Neural cell (in vitro differentiated cells): ENCODE data around the gene ALAS2. TPM values are rescaled to one million over a fixed set of nuclear protein-coding genes. Genes with fewer than 3 reads are reported as not detected.
"Not testable (repeated sequence)": the region's sequence is repeated elsewhere in the genome, so short reads cannot be mapped to it uniquely, and the experiment has no call there.

ENCODE experiments used
- H2AFZ ChIP-seq: fragments of 200-600, 300-800 bp; sonication (generic), shearing (Covaris generic); 2 replicates; pipeline ENCODE4 v1.6.0; 2014; ENCODE audit warnings: low read depth, mild to moderate bottlenecking, antibody characterized with exemption, low read length, moderate library complexity
- H3F3A ChIP-seq: fragments of 200-600 bp; shearing (Covaris generic); 2 replicates; pipeline ENCODE4 v1.6.1; 2016; ENCODE audit warnings: mild to moderate bottlenecking, moderate library complexity, mixed read lengths, antibody characterized with exemption, low read length; ENCODE audit not compliant: insufficient read depth, poor library complexity, severe bottlenecking
- H3K27ac ChIP-seq: fragments of 200-600, 300-800 bp; sonication (generic), shearing (Covaris generic); 2 replicates; pipeline ENCODE4 v1.5.1; 2014; ENCODE audit warnings: mild to moderate bottlenecking, low read length, moderate library complexity
- H3K27me3 ChIP-seq: fragments of 300-800, 200-600 bp; sonication (generic), shearing (Covaris generic); 2 replicates; pipeline ENCODE4 v1.6.0; 2014; ENCODE audit warnings: mild to moderate bottlenecking, low read depth, low read length, moderate library complexity; ENCODE audit not compliant: insufficient read depth
- H3K36me3 ChIP-seq: fragments of 300-800, 200-600 bp; sonication (generic), shearing (Covaris generic); 2 replicates; pipeline ENCODE4 v1.5.1; 2014; ENCODE audit warnings: mild to moderate bottlenecking, antibody characterized with exemption, low read length, moderate library complexity; ENCODE audit not compliant: insufficient read depth
- H3K4me2 ChIP-seq: fragments of 300-800, 200-600 bp; sonication (generic), shearing (Covaris generic); 2 replicates; pipeline ENCODE4 v1.6.0; 2014; ENCODE audit warnings: mild to moderate bottlenecking, low read length
- H3K4me3 ChIP-seq: fragments of 300-800, 200-600 bp; sonication (generic), shearing (Covaris generic); 2 replicates; pipeline ENCODE4 v1.5.1; 2014; ENCODE audit warnings: mild to moderate bottlenecking, low read length, moderate library complexity
- H3K79me2 ChIP-seq: fragments of 200-600 bp; shearing (Covaris generic); replicated peaks from 2 replicates; pipeline ENCODE4 v1.6.0; 2014; ENCODE audit warnings: mild to moderate bottlenecking, low read length, moderate library complexity; ENCODE audit not compliant: insufficient read depth
- H3K9ac ChIP-seq: fragments of 300-800, 200-600 bp; sonication (generic), shearing (Covaris generic); 2 replicates; pipeline ENCODE4 v1.6.1; 2016; ENCODE audit warnings: mild to moderate bottlenecking, low read length, mixed read lengths
- H3K9me2 ChIP-seq: fragments of 200-600 bp; shearing (Covaris generic); 2 replicates; pipeline ENCODE4 v1.6.1; 2016; ENCODE audit warnings: mild to moderate bottlenecking, low read length, mixed read lengths; ENCODE audit not compliant: insufficient read depth
- H3K9me3 ChIP-seq: fragments of 200-600, 300-800 bp; sonication (generic), shearing (Covaris generic); 2 replicates; pipeline ENCODE4 v1.6.1; 2016; ENCODE audit warnings: mild to moderate bottlenecking, mixed run types, low read length, moderate library complexity, mixed read lengths
- H4K20me1 ChIP-seq: fragments of 200-600 bp; shearing (Covaris generic); 2 replicates; pipeline ENCODE4 v1.6.1; 2016; ENCODE audit warnings: mild to moderate bottlenecking, mixed run types; ENCODE audit not compliant: insufficient read depth
- EP300 ChIP-seq: fragments of 450-650 bp; conservative IDR thresholded peaks from 2 replicates; pipeline ENCODE4 v1.6.1; 2014; ENCODE audit warnings: antibody characterized with exemption, mild to moderate bottlenecking, moderate library complexity; ENCODE audit not compliant: poor library complexity, severe bottlenecking
- EZH2 ChIP-seq: fragments of 200-600, 300-800 bp; shearing (Covaris generic), sonication (generic); IDR thresholded peaks from 2 replicates; pipeline ENCODE4 v1.6.1; 2014; ENCODE audit warnings: antibody characterized with exemption, low read length, borderline replicate concordance, mild to moderate bottlenecking; ENCODE audit not compliant: insufficient read depth, poor library complexity, severe bottlenecking
- MXI1 ChIP-seq: fragments of 450-650 bp; conservative IDR thresholded peaks from 2 replicates; pipeline ENCODE4 v1.6.1; 2014; ENCODE audit warnings: antibody characterized with exemption, mild to moderate bottlenecking; ENCODE audit not compliant: poor library complexity, severe bottlenecking
- POLR2AphosphoS5 ChIP-seq: IDR thresholded peaks from 2 replicates; pipeline ENCODE4 v1.6.1; 2012
- RAD21 ChIP-seq: fragments of 450-650 bp; conservative IDR thresholded peaks from 2 replicates; pipeline ENCODE4 v1.6.1; 2014; ENCODE audit warnings: antibody characterized with exemption, mild to moderate bottlenecking, moderate library complexity
- SMC3 ChIP-seq: fragments of 450-650 bp; conservative IDR thresholded peaks from 2 replicates; pipeline ENCODE4 v1.6.1; 2014; ENCODE audit warnings: antibody characterized with exemption, mild to moderate bottlenecking, moderate library complexity; ENCODE audit not compliant: poor library complexity
- TAF1 ChIP-seq: IDR thresholded peaks from 2 replicates; pipeline ENCODE4 v1.6.1; 2012; ENCODE audit warnings: low read depth
- polyA plus RNA-seq: library from polyadenylated mRNA; depleted of rRNA; stranded (reverse); fragments of >200 nt; gene quantifications from 2 replicates; pipeline ENCODE4 v1.2.3, GENCODE V29; 2014
- TF ChIP-seq, protein P1 (sequence below): IDR thresholded peaks from 2 replicates; pipeline ENCODE4 v1.6.1; 2012; ENCODE audit warnings: borderline replicate concordance
- TF ChIP-seq, protein P2 (sequence below): fragments of 450-650 bp; IDR thresholded peaks from 2 replicates; pipeline ENCODE4 v1.5.1; 2014; ENCODE audit warnings: antibody characterized with exemption, mild to moderate bottlenecking, moderate library complexity; ENCODE audit not compliant: poor library complexity, severe bottlenecking

ALAS2 gene
- polyA plus RNA-seq, 1 donor from 2014 or later: not detected

DNA sequence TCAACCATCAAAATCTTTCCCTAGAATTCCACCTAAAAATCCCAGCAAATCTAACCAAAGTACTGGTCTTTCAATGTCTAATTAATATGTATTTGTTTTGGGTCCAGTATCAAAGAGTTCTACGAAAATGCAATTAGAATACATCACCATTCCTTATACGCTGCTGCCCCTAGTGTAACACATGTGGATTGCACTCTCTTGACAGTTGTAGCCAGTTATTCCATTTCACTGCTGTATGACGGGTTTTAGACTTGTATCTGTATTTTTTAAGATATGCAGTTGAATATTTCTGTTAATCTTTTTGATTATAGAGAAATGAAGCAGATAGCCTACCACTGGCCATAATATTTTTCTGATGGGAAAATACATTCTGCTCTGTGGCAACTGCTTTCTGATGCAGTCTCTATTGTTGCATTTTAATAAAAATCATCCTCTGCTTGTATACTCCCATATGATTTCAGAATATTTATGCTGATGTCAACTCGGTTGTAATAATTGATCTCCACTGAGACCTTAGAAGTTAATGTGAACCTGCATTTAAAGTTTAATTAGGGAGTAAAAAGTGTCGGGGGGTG lies 27.0 kb upstream of the ALAS2 start:
- TF ChIP-seq POLR2AphosphoS5: no peak
- TF ChIP-seq MXI1: no peak
- peak; percentile 88 for TF ChIP-seq RAD21
- no peak for TF ChIP-seq TAF1
- no peak for TF ChIP-seq EP300
- TF ChIP-seq EZH2: no peak
- TF ChIP-seq SMC3: peak; percentile 73
- TF ChIP-seq, protein P1, sequence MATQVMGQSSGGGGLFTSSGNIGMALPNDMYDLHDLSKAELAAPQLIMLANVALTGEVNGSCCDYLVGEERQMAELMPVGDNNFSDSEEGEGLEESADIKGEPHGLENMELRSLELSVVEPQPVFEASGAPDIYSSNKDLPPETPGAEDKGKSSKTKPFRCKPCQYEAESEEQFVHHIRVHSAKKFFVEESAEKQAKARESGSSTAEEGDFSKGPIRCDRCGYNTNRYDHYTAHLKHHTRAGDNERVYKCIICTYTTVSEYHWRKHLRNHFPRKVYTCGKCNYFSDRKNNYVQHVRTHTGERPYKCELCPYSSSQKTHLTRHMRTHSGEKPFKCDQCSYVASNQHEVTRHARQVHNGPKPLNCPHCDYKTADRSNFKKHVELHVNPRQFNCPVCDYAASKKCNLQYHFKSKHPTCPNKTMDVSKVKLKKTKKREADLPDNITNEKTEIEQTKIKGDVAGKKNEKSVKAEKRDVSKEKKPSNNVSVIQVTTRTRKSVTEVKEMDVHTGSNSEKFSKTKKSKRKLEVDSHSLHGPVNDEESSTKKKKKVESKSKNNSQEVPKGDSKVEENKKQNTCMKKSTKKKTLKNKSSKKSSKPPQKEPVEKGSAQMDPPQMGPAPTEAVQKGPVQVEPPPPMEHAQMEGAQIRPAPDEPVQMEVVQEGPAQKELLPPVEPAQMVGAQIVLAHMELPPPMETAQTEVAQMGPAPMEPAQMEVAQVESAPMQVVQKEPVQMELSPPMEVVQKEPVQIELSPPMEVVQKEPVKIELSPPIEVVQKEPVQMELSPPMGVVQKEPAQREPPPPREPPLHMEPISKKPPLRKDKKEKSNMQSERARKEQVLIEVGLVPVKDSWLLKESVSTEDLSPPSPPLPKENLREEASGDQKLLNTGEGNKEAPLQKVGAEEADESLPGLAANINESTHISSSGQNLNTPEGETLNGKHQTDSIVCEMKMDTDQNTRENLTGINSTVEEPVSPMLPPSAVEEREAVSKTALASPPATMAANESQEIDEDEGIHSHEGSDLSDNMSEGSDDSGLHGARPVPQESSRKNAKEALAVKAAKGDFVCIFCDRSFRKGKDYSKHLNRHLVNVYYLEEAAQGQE: no peak
- TF ChIP-seq, protein P2, sequence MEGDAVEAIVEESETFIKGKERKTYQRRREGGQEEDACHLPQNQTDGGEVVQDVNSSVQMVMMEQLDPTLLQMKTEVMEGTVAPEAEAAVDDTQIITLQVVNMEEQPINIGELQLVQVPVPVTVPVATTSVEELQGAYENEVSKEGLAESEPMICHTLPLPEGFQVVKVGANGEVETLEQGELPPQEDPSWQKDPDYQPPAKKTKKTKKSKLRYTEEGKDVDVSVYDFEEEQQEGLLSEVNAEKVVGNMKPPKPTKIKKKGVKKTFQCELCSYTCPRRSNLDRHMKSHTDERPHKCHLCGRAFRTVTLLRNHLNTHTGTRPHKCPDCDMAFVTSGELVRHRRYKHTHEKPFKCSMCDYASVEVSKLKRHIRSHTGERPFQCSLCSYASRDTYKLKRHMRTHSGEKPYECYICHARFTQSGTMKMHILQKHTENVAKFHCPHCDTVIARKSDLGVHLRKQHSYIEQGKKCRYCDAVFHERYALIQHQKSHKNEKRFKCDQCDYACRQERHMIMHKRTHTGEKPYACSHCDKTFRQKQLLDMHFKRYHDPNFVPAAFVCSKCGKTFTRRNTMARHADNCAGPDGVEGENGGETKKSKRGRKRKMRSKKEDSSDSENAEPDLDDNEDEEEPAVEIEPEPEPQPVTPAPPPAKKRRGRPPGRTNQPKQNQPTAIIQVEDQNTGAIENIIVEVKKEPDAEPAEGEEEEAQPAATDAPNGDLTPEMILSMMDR: peak; percentile 82
- H3K9me2 ChIP-seq: no peaks in the 10 kb centered on the region
- H3K27me3 ChIP-seq: no peaks in the 10 kb centered on the region
- peak overlapping the region; percentile 57 for H3K4me3 ChIP-seq
- H3K79me2 ChIP-seq: no peaks in the 10 kb centered on the region
- H3K9ac ChIP-seq: peak overlapping the region; percentile 55
- peak overlapping the region; percentile 82 for H3K27ac ChIP-seq
- no peak overlapping the region for H2AFZ ChIP-seq
- no peaks in the 10 kb centered on the region for H3F3A ChIP-seq
- no peaks in the 10 kb centered on the region for H3K9me3 ChIP-seq
- no peak overlapping the region for H3K4me2 ChIP-seq
- H4K20me1 ChIP-seq: no peaks in the 10 kb centered on the region
- no peaks in the 10 kb centered on the region for H3K36me3 ChIP-seq

DNA sequence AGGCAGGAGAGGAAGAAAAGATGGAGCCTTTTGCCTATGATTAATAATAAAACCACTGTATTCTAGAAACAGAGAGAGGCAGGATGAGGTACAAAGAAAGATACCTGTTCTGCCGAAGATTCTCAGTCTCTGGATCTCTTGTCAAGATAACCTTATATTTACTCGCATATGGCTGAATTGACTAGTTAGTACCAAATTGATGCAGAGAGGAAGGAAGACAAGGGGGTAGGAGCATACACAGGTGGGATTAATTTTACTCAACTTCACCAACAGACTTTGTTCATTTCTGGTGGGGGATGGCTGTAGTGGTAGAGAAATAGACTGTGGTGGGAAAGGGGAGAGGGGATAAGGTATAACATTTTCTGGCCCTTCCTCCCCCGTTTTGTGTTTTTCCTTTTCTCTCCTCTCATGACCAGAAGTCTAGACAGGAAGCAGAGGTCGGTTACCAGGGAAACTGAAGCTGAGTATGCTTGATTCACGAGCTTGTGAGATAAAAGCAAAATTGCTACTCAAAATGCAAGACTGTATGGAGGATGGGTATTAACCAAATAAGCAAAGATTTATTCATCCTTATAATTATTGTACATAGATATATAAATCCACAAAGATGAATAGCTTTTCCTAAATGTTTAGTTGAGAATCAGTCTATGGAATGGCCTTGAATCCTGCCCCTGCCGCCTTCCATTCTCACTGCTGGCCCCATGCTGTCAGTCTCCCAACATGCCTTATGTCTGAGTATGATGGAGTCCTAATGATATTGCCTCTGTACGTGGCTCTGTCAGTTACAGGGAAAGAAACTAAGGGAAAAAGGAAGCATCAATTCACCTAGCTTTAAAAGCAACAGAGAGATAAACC lies 26.3 kb upstream of the ALAS2 start:
- Histone ChIP-seq H3K36me3 (no peaks in the 10 kb centered on the region), H4K20me1 (no peaks in the 10 kb centered on the region), H3K79me2 (no peaks in the 10 kb centered on the region), H3K4me3 (peak overlapping the region; percentile 57), H3K27ac (peak overlapping the region; percentile 82), H3K4me2 (no peak overlapping the region), H3K9me3 (no peaks in the 10 kb centered on the region), H3K9me2 (no peaks in the 10 kb centered on the region), H2AFZ (peak overlapping the region; percentile 45), H3F3A (no peaks in the 10 kb centered on the region), H3K27me3 (no peaks in the 10 kb centered on the region), H3K9ac (peak overlapping the region; percentile 55)
- TF ChIP-seq, protein P1: peak; percentile 40
- TF ChIP-seq POLR2AphosphoS5: peak; percentile 61
- TF ChIP-seq EP300: no peak

DNA sequence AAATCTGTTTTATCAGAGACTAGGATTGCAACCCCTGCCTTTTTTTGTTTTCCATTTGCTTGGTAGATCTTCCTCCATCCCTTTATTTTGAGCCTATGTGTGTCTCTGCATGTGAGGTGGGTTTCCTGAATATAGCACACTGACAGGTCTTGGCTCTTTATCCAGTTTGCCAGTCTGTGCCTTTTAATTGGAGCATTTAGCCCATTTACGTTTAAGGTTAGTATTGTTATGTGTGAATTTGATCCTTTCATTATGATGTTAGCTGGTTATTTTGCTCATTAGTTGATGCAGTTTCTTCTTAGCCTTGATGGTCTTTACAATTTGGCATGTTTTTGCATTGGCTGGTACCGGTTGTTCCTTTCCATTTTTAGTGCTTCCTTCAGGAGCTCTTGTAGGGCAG lies 19.8 kb upstream of the ALAS2 start:
- H3K36me3 ChIP-seq, H2AFZ ChIP-seq, H3K27me3 ChIP-seq, H3F3A ChIP-seq, H3K4me2 ChIP-seq, H3K79me2 ChIP-seq, H3K9me3 ChIP-seq, H3K9ac ChIP-seq, H3K4me3 ChIP-seq, H3K9me2 ChIP-seq, H3K27ac ChIP-seq, H4K20me1 ChIP-seq: not testable (repeated sequence)
